ENCODE measurements around the gene WNT3A. TPM values are rescaled to one million over a fixed set of nuclear protein-coding genes. Genes with fewer than 3 reads are reported as not detected.
A peak's percentile ranks its signal among the peaks of the same experiment; 100 is the strongest.

Gene WNT3A
- total and polyA plus RNA-seq, 10 donors: not detected

DNA sequence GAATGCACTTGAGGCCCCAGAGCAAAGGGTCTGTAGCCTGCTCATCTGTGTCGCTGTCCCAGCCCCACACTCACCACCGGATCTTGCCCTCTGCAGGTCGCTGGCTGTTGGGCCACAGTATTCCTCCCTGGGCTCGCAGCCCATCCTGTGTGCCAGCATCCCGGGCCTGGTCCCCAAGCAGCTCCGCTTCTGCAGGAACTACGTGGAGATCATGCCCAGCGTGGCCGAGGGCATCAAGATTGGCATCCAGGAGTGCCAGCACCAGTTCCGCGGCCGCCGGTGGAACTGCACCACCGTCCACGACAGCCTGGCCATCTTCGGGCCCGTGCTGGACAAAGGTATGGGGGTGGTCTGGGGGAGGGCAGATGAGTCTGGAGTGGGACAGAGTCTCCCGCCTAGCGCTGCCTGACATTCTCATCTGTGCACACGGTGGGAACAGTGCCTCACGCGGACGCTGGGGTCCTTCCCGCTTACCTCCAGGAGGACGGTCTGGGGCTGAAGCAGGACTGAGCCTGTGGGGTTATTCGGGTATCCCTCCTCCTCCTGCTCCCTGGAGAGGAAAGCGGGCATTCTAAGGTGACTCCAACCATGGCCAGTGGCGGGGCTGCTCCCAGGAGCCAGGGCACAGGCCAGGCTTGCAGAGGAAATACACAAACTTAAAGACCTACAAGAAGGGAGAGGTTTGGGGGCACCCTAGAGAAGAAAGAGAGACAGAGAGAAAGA, 15.9 kb downstream of the WNT3A start:
- peak; percentile 69 for DNase-seq
- Histone ChIP-seq H3K9me3 (no peaks in the 10 kb centered on the region), H3K27me3 (replicated peaks in 1 of 7) (no peaks in the 10 kb centered on the region), H3K27ac (no peak overlapping the region), H3K4me3 (no peak overlapping the region), H3K36me3 (no peaks in the 10 kb centered on the region), H3K4me1 (no peaks in the 10 kb centered on the region)
- intact Hi-C loops (cut with DNase I; ENCODE audit: low total_unique reads): no loop called here
- TF ChIP-seq, protein P1, sequence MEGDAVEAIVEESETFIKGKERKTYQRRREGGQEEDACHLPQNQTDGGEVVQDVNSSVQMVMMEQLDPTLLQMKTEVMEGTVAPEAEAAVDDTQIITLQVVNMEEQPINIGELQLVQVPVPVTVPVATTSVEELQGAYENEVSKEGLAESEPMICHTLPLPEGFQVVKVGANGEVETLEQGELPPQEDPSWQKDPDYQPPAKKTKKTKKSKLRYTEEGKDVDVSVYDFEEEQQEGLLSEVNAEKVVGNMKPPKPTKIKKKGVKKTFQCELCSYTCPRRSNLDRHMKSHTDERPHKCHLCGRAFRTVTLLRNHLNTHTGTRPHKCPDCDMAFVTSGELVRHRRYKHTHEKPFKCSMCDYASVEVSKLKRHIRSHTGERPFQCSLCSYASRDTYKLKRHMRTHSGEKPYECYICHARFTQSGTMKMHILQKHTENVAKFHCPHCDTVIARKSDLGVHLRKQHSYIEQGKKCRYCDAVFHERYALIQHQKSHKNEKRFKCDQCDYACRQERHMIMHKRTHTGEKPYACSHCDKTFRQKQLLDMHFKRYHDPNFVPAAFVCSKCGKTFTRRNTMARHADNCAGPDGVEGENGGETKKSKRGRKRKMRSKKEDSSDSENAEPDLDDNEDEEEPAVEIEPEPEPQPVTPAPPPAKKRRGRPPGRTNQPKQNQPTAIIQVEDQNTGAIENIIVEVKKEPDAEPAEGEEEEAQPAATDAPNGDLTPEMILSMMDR (IDR thresholded peaks at IDR 0.05 in 8 of 11, conservative IDR thresholded peaks at IDR 0.05 in 3 of 11): no peak
- no peak for TF ChIP-seq POLR2A (IDR thresholded peaks at IDR 0.05)
- TF ChIP-seq POLR2AphosphoS5 (IDR thresholded peaks at IDR 0.05): no peak
- 82 to 93% (median 88%) methylated on average over 20 to 28 of the region's 28 CpGs for WGBS, 5 donors

DNA sequence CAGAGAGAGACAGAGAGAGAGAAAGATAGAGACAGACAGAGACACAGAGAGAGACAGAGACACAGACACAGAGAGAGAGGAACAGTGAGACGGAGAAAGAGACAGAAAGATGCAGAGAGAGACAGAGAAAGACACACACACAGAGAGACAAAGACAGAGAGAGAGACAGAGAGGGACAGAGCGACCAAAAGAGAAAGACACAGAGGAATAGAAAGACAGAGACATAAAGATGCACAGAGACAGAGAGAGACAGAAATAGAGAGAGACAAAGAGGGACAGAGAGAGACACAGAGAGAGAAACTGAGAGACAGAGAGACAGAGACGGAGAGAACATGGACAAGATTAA, 16.5 kb downstream of the WNT3A start:
- no peak overlapping the region for H3K4me3 ChIP-seq
- H3K9me3 ChIP-seq: no peaks in the 10 kb centered on the region
- intact Hi-C loops (cut with DNase I; ENCODE audit: low total_unique reads): no loop called here
- TF ChIP-seq POLR2A (IDR thresholded peaks at IDR 0.05) (no peak), POLR2AphosphoS5 (IDR thresholded peaks at IDR 0.05) (no peak)
- no peak for DNase-seq
- WGBS, 5 donors: 77 to 90% (median 85%) methylated on average over 3 of the region's 3 CpGs
- peaks cover 0 to 2% (median 0%) of the 10 kb centered on the region in 7 donors for H3K27me3 ChIP-seq (replicated peaks in 1 of 7)
- H3K36me3 ChIP-seq: no peaks in the 10 kb centered on the region
- H3K27ac ChIP-seq: no peak overlapping the region
- no peaks in the 10 kb centered on the region for H3K4me1 ChIP-seq

DNA sequence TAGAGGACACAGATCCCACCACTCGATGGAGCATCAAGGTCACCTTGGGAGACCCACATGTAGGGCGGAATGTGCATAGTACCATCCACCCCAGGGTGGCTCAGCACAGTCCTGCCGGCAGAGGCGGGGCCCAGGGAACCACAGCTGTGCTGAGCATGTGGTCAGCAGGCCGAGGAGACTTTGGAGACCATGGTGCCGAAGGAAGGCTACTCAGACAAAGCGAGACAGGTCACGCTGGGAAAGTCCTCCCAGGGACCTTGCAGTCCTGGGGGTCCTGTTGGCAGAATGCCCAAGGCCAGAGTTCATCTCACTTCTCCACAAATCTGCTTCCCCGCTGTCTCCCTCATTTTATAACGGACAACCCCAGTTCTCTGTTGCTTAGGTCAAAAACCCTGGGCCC, 22.5 kb downstream of the WNT3A start:
- Histone ChIP-seq H3K4me1 (no peaks in the 10 kb centered on the region), H3K36me3 (no peaks in the 10 kb centered on the region), H3K27ac (no peak overlapping the region), H3K4me3 (no peak overlapping the region), H3K9me3 (peaks cover 0 to 8% (median 3%) of the 10 kb centered on the region in 8 donors), H3K27me3 (replicated peaks in 1 of 7) (peaks cover 0 to 38% (median 0%) of the 10 kb centered on the region in 7 donors)
- intact Hi-C loops (cut with DNase I; ENCODE audit: low total_unique reads): no loop called here
- no peak for TF ChIP-seq POLR2A (IDR thresholded peaks at IDR 0.05)
- TF ChIP-seq POLR2AphosphoS5 (IDR thresholded peaks at IDR 0.05): no peak
- TF ChIP-seq, protein P1 (IDR thresholded peaks at IDR 0.05 in 8 of 11, conservative IDR thresholded peaks at IDR 0.05 in 3 of 11): no peak
- peak; percentile 44 for DNase-seq
- 84 to 94% (median 89%) methylated on average over 10 of the region's 10 CpGs for WGBS, 5 donors

DNA sequence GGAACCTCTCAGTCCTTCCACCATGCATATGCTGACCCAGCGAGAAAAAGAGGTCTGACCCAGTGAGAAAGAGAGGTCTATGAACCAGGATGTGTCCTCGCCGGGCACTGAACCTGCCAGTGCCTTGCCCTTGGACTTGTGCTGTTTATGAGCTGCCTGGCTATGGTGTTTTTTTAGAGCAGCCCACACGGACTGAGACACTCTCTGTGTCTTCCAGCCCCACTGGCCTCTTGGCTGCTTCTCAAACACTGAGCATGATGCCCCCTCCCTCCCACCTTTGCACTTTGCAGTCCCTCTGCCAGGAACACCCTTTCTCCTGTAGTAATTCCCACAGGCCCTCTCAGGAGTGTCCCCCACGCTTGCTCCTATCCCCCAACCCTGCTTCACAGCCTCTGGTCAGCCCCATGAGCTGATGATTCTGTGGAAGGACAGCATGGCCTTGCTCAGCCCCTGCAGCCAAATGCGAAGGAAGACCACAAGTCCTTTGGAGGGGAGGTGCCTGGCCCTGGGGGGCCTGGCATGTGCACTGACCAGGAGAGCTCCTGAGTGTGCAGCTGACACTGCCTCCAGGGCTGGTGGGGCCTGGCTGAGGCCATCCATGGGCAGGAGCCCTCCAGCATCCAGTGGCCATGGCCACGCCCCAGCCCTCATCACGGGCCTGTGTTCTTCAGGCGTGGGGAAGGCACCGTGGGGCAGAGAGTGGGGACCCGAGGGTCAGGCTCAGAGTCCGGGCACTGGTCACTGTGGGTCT, 23.8 kb downstream of the WNT3A start:
- WGBS, 5 donors: 71 to 86% (median 85%) methylated on average over 11 to 12 of the region's 12 CpGs
- Histone ChIP-seq H3K4me3 (no peak overlapping the region), H3K9me3 (peaks cover 0 to 8% (median 3%) of the 10 kb centered on the region in 8 donors), H3K27ac (no peak overlapping the region), H3K27me3 (replicated peaks in 1 of 7) (peaks cover 0 to 48% (median 0%) of the 10 kb centered on the region in 7 donors), H3K4me1 (no peaks in the 10 kb centered on the region), H3K36me3 (no peaks in the 10 kb centered on the region)
- intact Hi-C loops (cut with DNase I; ENCODE audit: low total_unique reads): no loop called here
- DNase-seq: peak; percentile 58
- TF ChIP-seq POLR2A (IDR thresholded peaks at IDR 0.05): no peak
- TF ChIP-seq, protein P1 (IDR thresholded peaks at IDR 0.05 in 8 of 11, conservative IDR thresholded peaks at IDR 0.05 in 3 of 11): no peak
- no peak for TF ChIP-seq POLR2AphosphoS5 (IDR thresholded peaks at IDR 0.05)

Measured in spleen (tissue), 11 donors.